Measurements from ENCODE around the gene CSNK2B.
A peak's percentile ranks its signal among the peaks of the same experiment; 100 is the strongest.

CSNK2B gene

GRCh38 chr6:31663961-31664789 lies 1.7 kb upstream of the CSNK2B start:
- ChIA-PET POLR2A (ENCODE audit: low non-redundant PET) (interaction anchor here (0.5 to 1.1 kb wide), 2 partner anchors 12 kb away, joined by 6 to 11 read pairs; partner anchors contain the start of gene BAG6), CTCF (interaction anchor here (0.5 to 1.0 kb wide), 2 partner anchors 24 to 118 kb away, joined by 3 to 4 read pairs; partner anchors contain the start of gene ATP6V1G2)
- peak overlapping the region; percentile 98 for H3K27ac ChIP-seq
- TF ChIP-seq CTCF (conservative IDR thresholded peaks at IDR 0.05; ENCODE audit: low read depth), result no peak
- DNase-seq (ENCODE audit: low spot score), result peak; percentile 73

- ChIA-PET POLR2A (ENCODE audit: low non-redundant PET) (interaction anchor here (1.1 kb wide), 1 partner anchor 13 kb away, joined by 6 read pairs; the partner anchor contains the start of gene BAG6), CTCF (no interaction called here)
- peak within 1 kb of the TSS; percentile 98 for H3K27ac ChIP-seq
- no peak for TF ChIP-seq CTCF (conservative IDR thresholded peaks at IDR 0.05; ENCODE audit: low read depth)
- DNase-seq (ENCODE audit: low spot score), result peak; percentile 59
Measured at GRCh38 chr6:31664790-31665500, 935 bp upstream of the CSNK2B start, which contains the start of gene GPANK1. Gene GPANK1 (minus strand): TSS chr6:31664997. CDS start chr6:31664478, 519 bp downstream.

- ChIA-PET POLR2A (ENCODE audit: low non-redundant PET) (no interaction called here), CTCF (no interaction called here)
- no peak for DNase-seq (ENCODE audit: low spot score)
- H3K27ac ChIP-seq, result peak overlapping the region; percentile 98
- no peak for TF ChIP-seq CTCF (conservative IDR thresholded peaks at IDR 0.05; ENCODE audit: low read depth)
Measured at GRCh38 chr6:31666337-31666965, 571 bp downstream of the CSNK2B start.

GRCh38 chr6:31669676-31670075 lies 3.8 kb downstream of the CSNK2B start, which contains the start of gene LY6G5B:
Gene LY6G5B (plus strand): TSS chr6:31669976. CDS start chr6:31670951, 975 bp downstream.
- CTCF ChIA-PET, result no interaction called here
- POLR2A ChIA-PET (ENCODE audit: low non-redundant PET), result interaction anchor here (0.7 kb wide), 1 partner anchor 25 kb away, joined by 3 read pairs; no protein-coding TSS in a partner anchor
- 0 out of 2 replicates have a peak within 1 kb of the TSS, but pooled peaks have one; percentile 4 for H3K27ac ChIP-seq

GRCh38 chr6:31676322-31676903 lies 10.5 kb downstream of the CSNK2B start:
- H3K27ac ChIP-seq, result no peak overlapping the region
- ChIA-PET CTCF (no interaction called here), POLR2A (ENCODE audit: low non-redundant PET) (no interaction called here)
- DNase-seq (ENCODE audit: low spot score), result no peak
- TF ChIP-seq CTCF (conservative IDR thresholded peaks at IDR 0.05; ENCODE audit: low read depth), result no peak

More at GRCh38 chr6:31669676-31670075, 3.8 kb downstream of the CSNK2B start, which contains the start of gene LY6G5B:
- TF ChIP-seq CTCF (conservative IDR thresholded peaks at IDR 0.05; ENCODE audit: low read depth), result no peak
- DNase-seq (ENCODE audit: low spot score), result no peak
